Umbilical cord (tissue), 2 donors: ENCODE data around the gene CPNE7. TPM values are rescaled to one million over a fixed set of nuclear protein-coding genes. Genes with fewer than 3 reads are reported as not detected.

Source experiments
- DNase-seq: peaks from one replicate; pipeline ENCODE4 v3.0.0-alpha.2; 2015; ENCODE audit warnings: low spot score
- total RNA-seq: library from RNA; depleted of rRNA; stranded (reverse); fragments of >200 nt; gene quantifications from one replicate; pipeline ENCODE4 v1.2.3, GENCODE V29; 2014; ENCODE audit warnings: low replicate concordance; ENCODE audit not compliant: insufficient read depth

CPNE7 gene
- total RNA-seq, 1 donor from 2014 or later: not detected

DNA sequence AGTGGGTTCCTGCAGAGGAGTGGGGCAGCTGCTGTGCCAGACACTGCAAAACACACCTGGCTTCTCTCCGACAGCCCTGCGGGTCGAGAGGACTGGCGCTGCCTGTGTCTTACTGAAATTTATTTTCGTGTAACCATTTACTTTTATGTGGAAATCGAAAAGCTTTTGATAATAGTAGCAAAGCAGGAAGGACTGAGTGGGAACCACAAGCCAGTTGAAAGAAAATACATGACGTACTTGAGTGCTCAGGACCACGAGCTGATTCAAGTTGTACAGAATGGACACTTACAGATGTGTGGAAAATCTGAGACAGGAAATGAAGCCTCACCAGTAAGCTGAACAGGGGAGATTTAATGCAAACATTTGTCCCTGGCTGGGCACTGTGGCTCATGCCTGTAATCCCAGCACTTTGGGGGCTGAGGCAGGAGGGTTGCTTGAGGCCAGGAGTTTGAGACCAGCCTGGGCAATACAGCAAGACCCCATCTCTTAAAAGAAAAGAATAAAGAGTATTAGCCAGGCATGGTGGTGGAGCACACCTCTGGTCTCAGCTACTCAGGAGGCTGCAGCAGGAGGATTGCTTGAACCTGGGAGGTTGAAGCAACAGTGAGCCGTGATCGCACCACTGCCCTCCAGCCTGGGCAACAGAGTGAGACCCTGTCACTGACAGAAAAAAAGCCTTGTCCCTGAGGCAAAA lies 26.4 kb upstream of the CPNE7 start:
- DNase-seq: no peak

DNA sequence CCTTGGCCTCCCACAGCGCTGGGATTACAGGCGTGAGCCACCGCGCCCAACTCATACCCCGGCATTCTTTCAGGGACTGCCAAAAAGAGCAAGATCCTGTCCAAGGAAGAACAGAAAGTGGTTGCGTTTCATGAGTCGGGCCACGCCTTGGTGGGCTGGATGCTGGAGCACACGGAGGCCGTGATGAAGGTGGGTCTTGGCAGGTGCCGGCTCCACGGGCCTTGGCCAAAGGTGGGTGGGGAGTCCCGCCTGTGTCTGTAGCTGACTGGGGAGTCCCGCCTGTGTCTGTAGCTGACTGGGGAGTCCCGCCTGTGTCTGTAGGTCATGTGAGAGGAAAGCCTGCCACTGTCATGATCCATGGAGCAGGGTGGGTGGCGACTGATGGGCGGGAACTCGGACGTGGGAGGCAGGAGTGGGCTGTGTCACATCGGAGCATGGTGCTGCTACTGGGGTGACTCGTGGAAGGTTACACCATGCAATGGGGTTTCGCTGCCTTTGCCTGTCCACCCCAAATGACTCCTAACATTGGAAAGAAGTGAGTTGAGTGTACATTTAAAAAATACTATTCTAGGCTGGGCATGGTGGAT lies 25.0 kb upstream of the CPNE7 start:
- no peak for DNase-seq

DNA sequence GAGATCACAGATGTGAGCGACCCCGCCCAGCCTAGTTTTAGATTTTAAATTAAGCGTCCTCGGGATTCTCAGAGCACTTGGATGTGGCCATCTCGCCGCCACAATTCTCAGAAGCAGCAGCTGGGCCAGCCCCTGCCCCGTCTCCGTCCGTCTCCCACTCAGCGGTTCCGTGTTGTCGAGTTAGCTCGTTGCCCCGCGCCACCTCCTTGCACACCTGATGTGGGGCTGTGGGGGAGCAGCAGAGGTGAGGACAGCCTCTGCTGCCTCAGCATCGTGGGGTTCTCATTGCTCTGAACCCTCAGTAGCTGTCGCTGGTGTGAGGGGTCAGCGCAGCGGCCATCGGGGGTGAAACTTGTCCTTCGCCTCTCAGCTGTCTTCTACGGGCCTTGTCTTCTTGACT lies 23.2 kb upstream of the CPNE7 start:
- no peak for DNase-seq

DNA sequence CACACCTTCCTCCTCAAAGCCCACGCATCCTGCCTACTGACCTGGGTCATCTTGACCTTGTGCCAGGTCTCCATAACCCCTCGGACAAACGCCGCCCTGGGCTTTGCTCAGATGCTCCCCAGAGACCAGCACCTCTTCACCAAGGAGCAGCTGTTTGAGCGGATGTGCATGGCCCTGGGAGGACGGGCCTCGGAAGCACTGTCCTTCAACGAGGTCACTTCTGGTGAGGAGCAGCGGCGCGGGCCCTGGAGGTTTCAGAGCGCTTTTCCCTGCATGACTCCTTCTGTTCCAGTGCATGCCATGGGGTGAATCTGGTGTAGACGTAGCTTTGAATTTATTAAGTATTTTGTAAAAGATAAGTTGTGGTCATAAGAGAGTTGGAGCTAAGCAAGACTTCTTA lies 22.6 kb upstream of the CPNE7 start:
- DNase-seq: no peak

DNA sequence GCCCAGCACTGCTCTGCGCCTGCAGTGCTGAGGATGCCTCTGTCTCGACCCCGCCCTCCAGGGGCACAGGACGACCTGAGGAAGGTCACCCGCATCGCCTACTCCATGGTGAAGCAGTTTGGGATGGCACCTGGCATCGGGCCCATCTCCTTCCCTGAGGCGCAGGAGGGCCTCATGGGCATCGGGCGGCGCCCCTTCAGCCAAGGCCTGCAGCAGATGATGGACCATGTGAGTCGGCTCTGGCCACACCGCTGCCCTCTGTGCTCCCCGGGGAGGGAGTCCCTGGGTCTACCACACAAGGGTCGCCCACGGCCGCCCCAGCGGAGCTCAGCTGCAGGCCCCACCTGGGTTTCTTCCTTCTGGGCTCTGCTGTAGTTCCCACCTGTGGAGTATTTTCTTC lies 21.8 kb upstream of the CPNE7 start:
- no peak for DNase-seq

DNA sequence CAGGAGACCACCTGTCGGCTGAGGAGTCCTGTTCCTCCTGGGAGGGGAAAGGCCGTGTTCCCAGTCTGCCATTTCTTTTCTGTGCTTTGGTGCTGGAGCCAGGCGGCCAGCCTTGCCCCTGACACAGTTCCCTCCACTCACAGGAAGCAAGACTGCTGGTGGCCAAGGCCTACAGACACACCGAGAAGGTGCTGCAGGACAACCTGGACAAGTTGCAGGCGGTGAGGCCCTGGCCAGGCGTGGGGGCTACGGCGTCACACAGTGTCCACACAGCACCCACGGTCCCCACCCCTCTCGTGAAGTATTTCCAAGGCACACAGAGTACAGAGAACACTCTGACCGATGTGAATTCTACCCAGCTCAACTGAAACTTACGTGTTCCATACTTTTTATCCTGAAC lies 21.2 kb upstream of the CPNE7 start:
- no peak for DNase-seq

DNA sequence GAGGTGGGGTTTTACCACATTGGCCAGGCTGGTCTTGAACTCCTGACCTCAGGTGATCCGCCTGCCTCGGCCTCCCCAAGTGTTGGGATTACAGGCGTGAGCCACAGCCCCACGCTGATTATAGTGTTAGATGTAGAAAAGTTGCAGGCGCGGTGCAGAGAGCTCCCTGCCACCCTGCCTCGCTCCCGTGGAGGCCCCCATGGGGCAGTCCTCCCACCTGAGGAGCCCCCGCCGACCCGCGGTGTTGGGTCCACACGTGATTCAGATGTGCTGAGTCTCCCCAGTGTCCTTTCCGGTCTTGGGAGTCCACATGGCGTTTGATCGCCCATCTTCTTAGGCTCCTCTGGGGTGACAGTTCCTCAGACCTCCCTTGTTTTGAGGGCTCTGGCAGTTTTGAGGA lies 20.3 kb upstream of the CPNE7 start:
- no peak for DNase-seq

DNA sequence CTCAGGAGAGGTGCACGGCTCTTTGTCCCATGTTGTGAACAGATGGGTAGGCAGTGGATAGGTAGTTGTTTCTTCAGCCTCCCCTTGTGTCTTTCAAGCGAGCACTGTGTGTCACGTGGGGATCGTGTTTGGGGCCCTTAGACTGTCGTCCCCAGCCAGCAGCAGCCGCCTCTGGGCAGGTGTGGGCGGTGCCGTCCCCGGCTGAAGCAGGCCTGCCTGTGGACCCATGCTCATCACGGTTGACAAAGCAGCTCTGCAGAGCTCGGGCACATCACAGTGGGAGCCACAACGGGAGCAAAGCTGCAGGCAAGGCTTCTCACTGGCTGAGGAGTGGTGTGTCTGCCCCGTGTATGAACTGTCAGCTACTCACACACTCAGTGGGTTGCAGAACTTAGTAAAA lies 19.8 kb upstream of the CPNE7 start:
- no peak for DNase-seq

DNA sequence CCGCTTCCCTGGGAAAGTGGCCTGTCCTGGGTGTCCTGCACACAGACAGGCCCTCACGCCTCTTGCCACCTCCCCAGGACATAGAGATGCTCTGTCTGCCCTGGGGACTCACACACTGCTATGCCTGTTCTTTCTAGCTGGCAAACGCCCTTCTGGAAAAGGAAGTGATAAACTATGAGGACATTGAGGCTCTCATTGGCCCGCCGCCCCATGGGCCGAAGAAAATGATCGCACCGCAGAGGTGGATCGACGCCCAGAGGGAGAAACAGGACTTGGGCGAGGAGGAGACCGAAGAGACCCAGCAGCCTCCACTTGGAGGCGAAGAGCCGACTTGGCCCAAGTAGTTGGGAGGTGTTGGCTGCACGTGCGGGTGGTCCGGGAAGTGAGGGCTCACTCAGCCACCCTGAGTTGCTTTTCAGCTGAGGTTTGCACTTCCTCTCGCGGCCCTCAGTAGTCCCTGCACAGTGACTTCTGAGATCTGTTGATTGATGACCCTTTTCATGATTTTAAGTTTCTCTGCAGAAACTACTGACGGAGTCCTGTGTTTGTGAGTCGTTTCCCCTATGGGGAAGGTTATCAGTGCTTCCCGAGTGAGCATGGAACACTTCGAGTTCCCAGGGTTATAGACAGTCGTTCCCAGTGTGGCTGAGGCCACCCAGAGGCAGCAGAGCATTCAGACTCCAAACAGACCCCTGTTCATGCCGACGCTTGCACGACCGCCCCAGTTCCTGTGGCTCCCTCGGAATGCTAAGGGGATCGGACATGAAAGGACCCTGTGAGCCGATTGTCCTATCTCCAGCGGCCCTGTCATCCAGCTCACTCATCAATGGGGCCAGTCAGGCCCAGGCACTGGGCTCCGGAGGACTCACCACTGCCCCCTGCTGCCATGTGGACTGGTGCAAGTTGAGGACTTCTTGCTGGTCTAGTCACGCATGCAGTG lies 18.5 kb upstream of the CPNE7 start:
- peak; percentile 65 for DNase-seq

DNA sequence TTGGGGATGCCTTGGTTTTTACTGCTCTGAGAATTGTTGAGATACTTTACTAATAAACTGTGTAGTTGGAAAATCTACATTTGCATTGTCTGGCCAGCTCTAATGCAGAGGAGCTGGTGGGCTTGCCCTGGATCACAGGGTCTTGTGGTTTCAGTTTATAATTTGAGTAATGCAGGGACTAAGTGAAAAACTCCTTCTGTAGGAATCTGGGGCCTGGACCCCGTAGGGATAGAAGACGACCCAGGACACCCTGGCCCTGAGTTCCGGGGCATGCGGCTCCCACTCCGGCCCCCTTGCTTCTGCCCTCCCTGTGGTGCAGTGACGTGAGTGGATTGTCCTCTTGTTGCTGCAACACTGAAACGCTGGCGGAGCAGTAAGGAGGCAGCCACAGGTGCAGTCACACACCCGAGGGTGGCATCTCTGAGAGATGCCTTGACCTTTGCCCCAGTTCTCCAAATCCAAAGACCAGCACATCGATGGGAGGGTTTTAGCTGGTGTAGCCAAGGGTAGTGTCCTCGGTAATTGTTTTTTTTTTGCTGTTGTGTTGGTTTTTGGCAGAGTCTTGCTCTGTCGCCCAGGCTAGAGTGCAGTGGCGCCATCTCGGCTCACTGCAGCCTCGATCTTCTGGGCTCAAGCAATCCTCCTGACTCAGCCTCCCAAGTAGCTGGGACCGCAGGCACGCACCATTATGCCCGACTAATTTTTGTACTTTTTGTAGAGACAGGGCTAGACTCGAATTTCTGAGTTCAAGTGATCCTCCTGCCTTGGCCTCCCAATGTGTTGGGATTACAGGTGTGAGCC lies 17.7 kb upstream of the CPNE7 start:
- no peak for DNase-seq

DNA sequence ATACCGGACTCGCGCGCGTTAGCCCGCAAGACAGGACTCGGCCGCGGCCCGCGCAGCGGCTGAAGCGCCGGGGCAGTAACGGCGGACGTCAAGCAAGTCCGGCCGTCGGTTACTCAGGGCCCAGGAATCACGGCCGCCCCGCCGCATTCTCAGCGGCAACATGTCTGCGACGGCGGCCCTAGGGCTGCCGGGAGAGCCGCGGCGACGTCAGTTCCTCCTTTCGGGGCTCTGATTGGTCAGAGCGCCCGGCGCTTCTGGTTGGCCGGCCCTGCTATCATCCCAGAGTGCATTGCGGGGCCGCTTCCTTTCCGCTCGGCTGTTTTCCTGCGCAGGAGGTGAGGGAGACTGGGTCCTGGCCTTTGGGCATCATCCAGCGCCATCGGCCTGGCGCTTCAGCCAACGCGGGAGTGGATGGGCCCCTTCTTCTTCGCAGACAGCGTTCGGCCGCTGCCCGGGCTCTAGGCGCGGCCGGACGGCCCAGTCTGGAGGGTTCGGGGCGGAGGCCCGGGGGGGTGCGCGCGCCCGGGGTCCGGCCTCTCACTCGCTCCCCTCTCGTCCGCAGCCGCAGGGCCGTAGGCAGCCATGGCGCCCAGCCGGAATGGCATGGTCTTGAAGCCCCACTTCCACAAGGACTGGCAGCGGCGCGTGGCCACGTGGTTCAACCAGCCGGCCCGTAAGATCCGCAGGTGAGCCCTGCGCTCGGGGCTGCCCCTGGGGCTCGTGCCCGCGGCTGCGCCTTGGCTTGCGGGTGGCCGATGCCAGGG lies 15.0 kb upstream of the CPNE7 start, which contains the start of gene RPL13:
TSS of gene RPL13 (plus strand) at position 305 of the 764 bp plus-strand sequence. CDS start at position 583, 278 bp downstream.
- peak; percentile 98 for DNase-seq

DNA sequence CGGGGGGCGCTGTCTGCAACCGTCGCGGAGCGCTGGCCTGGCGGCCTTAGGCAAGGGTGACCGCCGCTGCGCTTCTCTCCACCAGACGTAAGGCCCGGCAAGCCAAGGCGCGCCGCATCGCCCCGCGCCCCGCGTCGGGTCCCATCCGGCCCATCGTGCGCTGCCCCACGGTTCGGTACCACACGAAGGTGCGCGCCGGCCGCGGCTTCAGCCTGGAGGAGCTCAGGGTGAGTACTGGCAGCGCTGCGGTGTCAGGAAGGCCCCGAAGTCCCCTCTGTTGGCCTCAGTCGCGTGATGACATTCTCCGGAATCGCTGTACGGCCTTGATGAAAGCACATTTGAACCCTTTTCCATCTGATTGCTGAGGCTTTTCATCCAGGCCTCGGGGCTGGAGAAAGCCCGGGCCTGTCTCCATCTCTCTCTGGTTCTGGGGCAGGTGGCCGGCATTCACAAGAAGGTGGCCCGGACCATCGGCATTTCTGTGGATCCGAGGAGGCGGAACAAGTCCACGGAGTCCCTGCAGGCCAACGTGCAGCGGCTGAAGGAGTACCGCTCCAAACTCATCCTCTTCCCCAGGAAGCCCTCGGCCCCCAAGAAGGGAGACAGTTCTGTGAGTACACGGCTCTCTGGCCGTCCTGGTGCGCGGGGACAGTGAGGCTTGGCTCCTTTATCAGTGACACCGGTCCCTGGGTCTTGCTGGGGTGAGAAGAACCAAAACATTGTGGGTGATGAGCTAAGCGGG lies 14.2 kb upstream of the CPNE7 start:
- DNase-seq: peak; percentile 16

DNA sequence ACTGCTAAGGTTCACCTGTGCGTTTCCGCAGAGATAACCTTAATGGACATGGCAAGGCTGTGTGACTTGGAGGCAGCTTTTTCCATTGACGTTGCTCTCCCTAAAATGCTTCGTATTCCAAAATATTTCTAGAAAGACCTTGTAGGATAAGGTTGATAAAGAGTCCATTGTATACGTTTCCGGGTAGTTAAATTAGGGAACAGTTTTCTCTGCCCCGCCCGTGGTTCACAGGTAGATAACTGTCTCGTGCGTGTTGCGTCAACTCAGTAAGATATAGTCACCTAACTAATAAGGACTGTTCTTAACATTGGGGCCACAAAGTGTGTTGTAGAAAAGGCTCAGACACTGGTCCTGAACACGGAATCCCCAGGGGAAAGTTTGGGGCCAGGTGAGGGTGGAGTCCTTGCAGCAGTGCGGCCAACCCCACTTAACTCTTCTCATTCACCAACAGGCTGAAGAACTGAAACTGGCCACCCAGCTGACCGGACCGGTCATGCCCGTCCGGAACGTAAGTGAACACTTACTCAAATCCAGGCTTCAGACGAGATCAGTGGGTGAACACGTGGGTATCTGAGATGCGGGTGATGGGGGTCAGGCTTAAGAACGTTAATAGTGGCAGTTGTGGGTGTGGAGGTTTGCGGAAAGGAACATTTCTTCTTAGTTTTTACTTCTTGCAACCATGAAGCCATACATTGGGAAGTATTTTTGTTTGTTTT lies 13.5 kb upstream of the CPNE7 start:
- DNase-seq: no peak

DNA sequence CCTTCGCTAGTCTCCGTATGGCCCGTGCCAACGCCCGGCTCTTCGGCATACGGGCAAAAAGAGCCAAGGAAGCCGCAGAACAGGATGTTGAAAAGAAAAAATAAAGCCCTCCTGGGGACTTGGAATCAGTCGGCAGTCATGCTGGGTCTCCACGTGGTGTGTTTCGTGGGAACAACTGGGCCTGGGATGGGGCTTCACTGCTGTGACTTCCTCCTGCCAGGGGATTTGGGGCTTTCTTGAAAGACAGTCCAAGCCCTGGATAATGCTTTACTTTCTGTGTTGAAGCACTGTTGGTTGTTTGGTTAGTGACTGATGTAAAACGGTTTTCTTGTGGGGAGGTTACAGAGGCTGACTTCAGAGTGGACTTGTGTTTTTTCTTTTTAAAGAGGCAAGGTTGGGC lies 12.6 kb upstream of the CPNE7 start:
- no peak for DNase-seq

DNA sequence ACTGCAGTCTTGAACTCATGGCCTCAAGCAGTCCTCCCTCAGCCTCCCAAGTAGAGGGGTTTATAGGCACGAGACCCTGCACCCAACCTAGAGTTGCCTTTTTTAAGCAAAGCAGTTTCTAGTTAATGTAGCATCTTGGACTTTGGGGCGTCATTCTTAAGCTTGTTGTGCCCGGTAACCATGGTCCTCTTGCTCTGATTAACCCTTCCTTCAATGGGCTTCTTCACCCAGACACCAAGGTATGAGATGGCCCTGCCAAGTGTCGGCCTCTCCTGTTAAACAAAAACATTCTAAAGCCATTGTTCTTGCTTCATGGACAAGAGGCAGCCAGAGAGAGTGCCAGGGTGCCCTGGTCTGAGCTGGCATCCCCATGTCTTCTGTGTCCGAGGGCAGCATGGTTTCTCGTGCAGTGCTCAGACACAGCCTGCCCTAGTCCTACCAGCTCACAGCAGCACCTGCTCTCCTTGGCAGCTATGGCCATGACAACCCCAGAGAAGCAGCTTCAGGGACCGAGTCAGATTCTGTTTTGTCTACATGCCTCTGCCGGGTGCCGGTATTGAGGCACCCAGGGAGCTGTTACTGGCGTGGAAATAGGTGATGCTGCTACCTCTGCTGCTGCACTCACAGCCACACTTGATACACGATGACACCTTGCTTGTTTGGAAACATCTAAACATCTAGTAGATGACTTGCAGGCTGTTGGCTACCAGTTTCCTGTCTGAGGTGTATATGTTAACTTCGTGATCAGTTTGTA lies 11.7 kb upstream of the CPNE7 start:
- DNase-seq: no peak

DNA sequence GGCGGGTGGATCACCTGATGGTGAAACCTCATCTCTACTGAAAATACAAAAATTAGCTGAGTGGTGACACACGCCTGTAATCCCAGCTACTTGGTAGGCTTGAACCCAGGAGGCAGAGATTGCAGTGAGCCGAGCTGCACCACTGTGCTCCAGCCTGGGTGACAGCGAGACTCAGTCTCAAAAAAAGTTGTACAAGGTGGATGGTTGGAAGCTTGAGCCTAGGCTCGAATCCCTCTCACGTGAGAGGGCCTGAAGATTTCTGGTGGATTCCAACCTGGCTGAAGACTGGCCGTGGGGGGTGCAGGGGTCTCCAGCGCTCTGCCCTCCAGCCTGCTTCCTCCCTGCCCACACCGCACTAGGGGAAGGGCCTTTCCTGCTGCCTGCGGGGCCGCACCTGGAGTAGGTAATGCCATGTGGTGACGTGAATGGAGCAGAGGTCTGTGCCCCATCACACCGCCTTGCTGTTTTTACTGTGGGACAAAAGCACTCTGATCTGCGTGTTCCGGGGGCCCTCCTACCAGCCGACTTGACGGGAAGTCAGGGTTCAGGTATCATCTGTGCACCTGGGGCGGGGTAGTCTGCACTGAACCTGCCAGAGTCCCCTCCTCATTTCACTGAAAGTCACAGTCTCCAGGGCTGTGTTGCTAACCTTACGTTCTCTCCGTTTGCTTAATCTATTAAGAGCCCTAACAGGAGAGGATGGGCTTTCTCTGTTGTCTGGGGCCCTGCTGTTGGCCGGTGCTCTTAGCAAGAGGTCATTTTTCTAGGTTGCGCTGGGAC lies 10.9 kb upstream of the CPNE7 start:
- no peak for DNase-seq

DNA sequence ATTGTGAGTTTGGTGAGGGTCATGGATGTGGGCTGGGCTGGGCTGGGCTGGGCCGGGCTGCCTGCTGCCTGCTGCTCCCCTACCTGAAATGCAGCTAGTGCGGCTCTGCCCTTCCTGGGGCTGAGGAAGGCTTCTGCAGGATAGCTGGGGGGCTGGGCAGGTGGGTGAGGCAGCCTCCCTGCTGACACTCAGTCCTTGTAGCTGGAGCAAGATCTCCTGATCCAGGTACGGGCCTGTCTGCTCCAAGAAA lies 10.4 kb upstream of the CPNE7 start:
- no peak for DNase-seq
